ENCODE measurements around the gene ARSA.

ARSA gene

DNA sequence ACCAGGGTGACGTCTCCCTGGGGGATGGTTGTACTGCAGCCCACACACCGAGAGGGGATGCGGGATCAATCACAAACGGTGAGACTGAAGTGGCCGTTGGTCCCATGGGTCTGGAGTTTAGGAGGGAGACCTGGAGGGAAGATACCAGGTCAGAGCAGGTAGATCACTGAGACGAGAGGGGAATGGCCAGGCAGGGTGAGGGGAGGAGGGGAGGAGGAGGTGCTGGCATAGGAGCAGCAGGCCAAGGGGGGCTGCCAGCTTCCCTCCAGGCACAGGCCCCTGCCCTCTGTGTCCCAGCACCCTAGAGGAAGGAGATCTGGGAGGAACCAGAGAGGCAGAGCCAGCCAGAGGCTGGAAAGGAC lies 20.3 kb downstream of the ARSA start:
- Histone ChIP-seq H3K27ac (no peak overlapping the region), H3K4me3 (no peak overlapping the region)
- no peak for TF ChIP-seq CTCF (IDR thresholded peaks at IDR 0.05)
- no peak for DNase-seq (ENCODE audit: low spot score)

DNA sequence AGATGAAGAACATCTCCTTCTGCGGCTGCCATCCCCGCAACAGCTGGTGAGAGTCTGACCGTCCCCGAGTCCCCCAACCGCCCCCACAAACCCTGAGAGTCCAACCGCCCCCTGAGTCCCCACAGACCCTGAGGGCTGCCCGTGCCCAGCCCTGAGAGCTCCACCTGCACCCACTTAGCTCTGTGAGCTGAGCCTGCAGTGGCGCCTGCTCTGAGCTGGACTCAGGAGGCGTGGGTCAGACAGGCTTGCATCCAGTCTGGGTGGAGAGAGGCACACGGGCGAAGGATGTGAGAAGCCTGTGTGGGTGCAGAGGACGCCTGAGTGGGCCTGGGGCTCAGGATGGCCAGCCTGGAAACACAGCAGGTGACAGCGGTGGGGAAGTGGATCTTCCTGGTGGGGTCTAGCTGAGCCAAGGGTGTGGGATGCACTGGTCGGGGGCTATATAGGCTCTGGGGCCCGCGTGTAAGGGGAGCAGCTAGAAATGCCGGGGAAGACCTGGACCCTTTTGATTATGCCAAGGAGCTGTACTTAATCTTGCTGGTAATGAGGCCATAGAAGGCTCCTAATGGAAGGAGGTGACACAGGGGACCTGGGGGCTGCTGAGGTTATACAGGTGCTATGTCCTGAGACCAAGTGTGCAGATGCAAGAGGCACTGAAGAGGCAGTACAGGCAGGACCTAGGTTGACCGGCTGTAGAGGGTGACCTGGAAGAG lies 20.9 kb downstream of the ARSA start:
- Histone ChIP-seq H3K4me3 (no peak overlapping the region), H3K27ac (no peak overlapping the region)
- TF ChIP-seq CTCF (IDR thresholded peaks at IDR 0.05), result no peak
- no peak for DNase-seq (ENCODE audit: low spot score)

- H3K27ac ChIP-seq, result no peak overlapping the region
- TF ChIP-seq CTCF (IDR thresholded peaks at IDR 0.05), result no peak
- no peak for DNase-seq (ENCODE audit: low spot score)
- H3K4me3 ChIP-seq, result no peak overlapping the region
Measured at GRCh38 chr22:50606165-50606945, 21.6 kb downstream of the ARSA start.

DNA sequence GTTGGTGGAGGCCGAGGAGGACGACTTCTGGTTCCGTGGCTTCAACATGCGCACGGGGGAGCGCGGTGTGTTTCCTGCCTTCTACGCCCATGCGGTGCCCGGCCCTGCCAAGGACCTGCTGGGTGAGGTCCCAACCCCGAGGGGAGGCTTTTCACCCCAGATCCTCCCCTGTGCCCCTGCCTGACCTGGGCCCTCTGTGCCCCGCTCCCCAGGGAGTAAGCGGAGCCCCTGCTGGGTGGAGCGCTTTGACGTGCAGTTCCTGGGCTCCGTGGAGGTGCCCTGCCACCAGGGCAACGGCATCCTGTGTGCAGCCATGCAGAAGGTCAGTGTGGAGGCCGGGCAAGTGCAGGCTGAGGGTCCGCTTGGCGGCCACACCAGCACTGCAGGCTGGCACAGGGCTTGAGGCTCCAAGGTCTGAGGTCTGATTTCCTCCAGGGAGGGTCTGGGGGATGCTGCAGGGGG lies 22.3 kb downstream of the ARSA start:
- TF ChIP-seq CTCF (IDR thresholded peaks at IDR 0.05), result no peak
- no peak overlapping the region for H3K27ac ChIP-seq
- DNase-seq (ENCODE audit: low spot score), result no peak
- H3K4me3 ChIP-seq, result no peak overlapping the region

DNA sequence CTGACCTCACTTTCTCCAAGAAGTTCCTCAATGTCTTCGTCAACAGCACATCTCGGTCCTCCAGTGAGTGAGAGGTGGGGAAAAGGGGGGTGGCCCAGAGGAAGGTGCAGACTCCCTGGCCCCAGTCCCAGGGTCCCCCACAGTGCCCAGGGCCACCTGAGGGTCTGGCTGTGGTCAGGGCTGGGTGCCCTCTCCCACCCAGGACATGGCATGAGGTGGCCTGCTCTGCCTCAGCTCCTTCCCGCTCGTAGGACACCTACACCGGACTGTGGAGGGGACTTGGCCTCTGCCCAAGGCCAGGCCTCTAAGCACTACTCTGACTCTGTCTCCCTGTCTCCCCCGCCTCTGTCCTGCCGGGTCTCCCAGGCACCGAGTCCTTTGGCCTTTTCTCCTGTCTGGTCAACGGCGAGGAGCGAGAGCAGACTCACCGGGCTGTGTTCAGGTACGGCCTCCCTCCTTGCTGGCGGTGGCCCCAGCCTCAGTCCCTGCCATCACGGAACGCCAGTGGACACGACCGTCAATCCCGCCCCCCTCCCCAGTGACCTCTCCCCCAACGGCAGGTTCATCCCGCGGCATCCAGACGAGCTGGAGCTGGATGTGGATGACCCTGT lies 22.8 kb downstream of the ARSA start:
- no peak for TF ChIP-seq CTCF (IDR thresholded peaks at IDR 0.05)
- Histone ChIP-seq H3K4me3 (no peak overlapping the region), H3K27ac (no peak overlapping the region)
- DNase-seq (ENCODE audit: low spot score), result no peak

DNA sequence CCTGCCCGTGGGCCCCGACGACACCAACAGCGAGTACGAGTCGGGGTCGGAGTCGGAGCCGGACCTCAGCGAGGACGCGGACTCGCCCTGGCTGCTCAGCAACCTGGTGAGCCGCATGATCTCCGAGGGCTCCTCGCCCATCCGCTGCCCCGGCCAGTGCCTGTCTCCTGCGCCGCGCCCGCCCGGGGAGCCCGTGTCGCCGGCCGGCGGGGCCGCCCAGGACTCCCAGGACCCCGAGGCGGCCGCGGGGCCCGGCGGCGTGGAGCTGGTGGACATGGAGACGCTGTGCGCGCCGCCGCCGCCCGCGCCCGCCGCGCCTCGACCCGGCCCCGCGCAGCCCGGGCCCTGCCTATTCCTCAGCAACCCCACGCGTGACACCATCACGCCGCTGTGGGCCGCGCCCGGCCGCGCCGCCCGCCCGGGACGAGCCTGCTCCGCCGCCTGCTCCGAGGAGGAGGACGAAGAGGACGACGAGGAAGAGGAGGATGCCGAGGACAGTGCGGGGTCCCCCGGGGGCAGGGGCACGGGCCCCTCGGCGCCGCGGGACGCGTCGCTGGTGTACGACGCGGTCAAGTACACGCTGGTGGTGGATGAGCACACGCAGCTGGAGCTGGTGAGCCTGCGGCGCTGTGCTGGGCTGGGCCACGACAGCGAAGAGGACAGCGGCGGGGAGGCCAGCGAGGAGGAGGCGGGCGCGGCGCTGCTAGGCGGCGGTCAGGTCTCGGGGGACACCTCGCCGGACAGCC lies 23.5 kb downstream of the ARSA start:
- Histone ChIP-seq H3K27ac (no peak overlapping the region), H3K4me3 (no peak overlapping the region)
- TF ChIP-seq CTCF (IDR thresholded peaks at IDR 0.05), result no peak
- no peak for DNase-seq (ENCODE audit: low spot score)
